Mesendoderm (in vitro differentiated cells): Measurements from ENCODE around the gene DTX1.

Experiments used
- DNase-seq: peaks from one replicate; pipeline ENCODE4 v3.0.0; 2013
- H2AK5ac ChIP-seq: 2 replicates; pipeline ENCODE4 v1.6.1; 2013; ENCODE audit warnings: low read length, inconsistent platforms
- H2BK120ac ChIP-seq: 2 replicates; pipeline ENCODE4 v1.6.1; 2013; ENCODE audit warnings: low read depth, mild to moderate bottlenecking, low read length, moderate library complexity, mixed read lengths
- H2BK15ac ChIP-seq: replicated peaks from 2 replicates; pipeline ENCODE4 v1.6.1; 2013; ENCODE audit warnings: low read depth, mild to moderate bottlenecking, moderate library complexity
- H2BK5ac ChIP-seq: 2 replicates; pipeline ENCODE4 v1.6.1; 2013; ENCODE audit warnings: low read length, inconsistent platforms
- H3K18ac ChIP-seq: 2 replicates; pipeline ENCODE4 v1.6.1; 2013; ENCODE audit warnings: mild to moderate bottlenecking, low read length, mixed read lengths
- H3K23ac ChIP-seq: one replicate; pipeline ENCODE4 v1.6.1; 2013; ENCODE audit warnings: low read length
- H3K27ac ChIP-seq: 2 replicates; pipeline ENCODE4 v1.5.1; 2013; ENCODE audit warnings: low read depth, mild to moderate bottlenecking, inconsistent platforms, low read length, moderate library complexity
- H3K27me3 ChIP-seq: 2 replicates; pipeline ENCODE4 v1.6.1; 2013; ENCODE audit warnings: low read length, control low read depth, mild to moderate bottlenecking, inconsistent platforms; ENCODE audit not compliant: insufficient read depth, poor library complexity
- H3K36me3 ChIP-seq: 2 replicates; pipeline ENCODE4 v1.6.1; 2013; ENCODE audit warnings: low read length, inconsistent platforms; ENCODE audit not compliant: control insufficient read depth, insufficient read depth
- H3K4ac ChIP-seq: one replicate; pipeline ENCODE4 v1.6.1; 2013; ENCODE audit warnings: low read depth, mild to moderate bottlenecking, low read length, moderate library complexity
- H3K4me1 ChIP-seq: 2 replicates; pipeline ENCODE4 v1.6.1; 2013; ENCODE audit warnings: low read depth, low read length, inconsistent platforms; ENCODE audit not compliant: control insufficient read depth
- H3K4me2 ChIP-seq: 2 replicates; pipeline ENCODE4 v1.6.1; 2013; ENCODE audit warnings: low read length
- H3K4me3 ChIP-seq: 2 replicates; pipeline ENCODE4 v1.5.1; 2013; ENCODE audit warnings: mild to moderate bottlenecking, low read length
- H3K56ac ChIP-seq: one replicate; pipeline ENCODE4 v1.6.1; 2013; ENCODE audit warnings: low read length
- H3K79me1 ChIP-seq: 2 replicates; pipeline ENCODE4 v1.6.1; 2013; ENCODE audit warnings: low read length, inconsistent platforms
- H3K79me2 ChIP-seq: 2 replicates; pipeline ENCODE4 v1.6.1; 2013; ENCODE audit warnings: mild to moderate bottlenecking, low read length; ENCODE audit not compliant: control insufficient read depth, insufficient read depth
- H3K9ac ChIP-seq: 2 replicates; pipeline ENCODE4 v1.6.1; 2013; ENCODE audit warnings: low read length, inconsistent platforms
- H4K5ac ChIP-seq: one replicate; pipeline ENCODE4 v1.6.1; 2013; ENCODE audit warnings: low read length
- H4K8ac ChIP-seq: one replicate; pipeline ENCODE4 v1.6.1; 2013; ENCODE audit warnings: low read depth, mild to moderate bottlenecking, control low read depth, low read length, moderate library complexity
- WGBS: extraction: QIAGEN DNeasy Blood & Tissue Kit; methylation state at CpG from one replicate; pipeline ENCODE4 v1.1.7; 2013; ENCODE audit warnings: low lambda C conversion rate, missing lambda C conversion rate; ENCODE audit not compliant: insufficient coverage; ENCODE audit errors: extremely low coverage; 5-methylcytosine and 5-hydroxymethylcytosine counted together

The DTX1 gene

GRCh38 chr12:113019025-113019424 is 37.5 kb upstream of the DTX1 start:
- Histone ChIP-seq H3K56ac (no peak overlapping the region), H2AK5ac (no peak overlapping the region), H2BK15ac (no peak overlapping the region), H3K4me2 (no peak overlapping the region), H3K27me3 (no peaks in the 10 kb centered on the region), H3K4me3 (no peak overlapping the region), H3K79me1 (no peaks in the 10 kb centered on the region), H3K9ac (no peak overlapping the region), H3K4me1 (no peaks in the 10 kb centered on the region), H3K18ac (no peak overlapping the region), H4K8ac (no peak overlapping the region), H3K4ac (no peak overlapping the region), H3K36me3 (no peaks in the 10 kb centered on the region), H3K79me2 (no peaks in the 10 kb centered on the region), H2BK120ac (no peak overlapping the region), H4K5ac (no peak overlapping the region), H3K23ac (no peak overlapping the region), H2BK5ac (no peak overlapping the region), H3K27ac (no peak overlapping the region)
- no CpG with 5 or more reads among the region's 4 CpGs for WGBS
- peak; percentile 6 for DNase-seq

DNA sequence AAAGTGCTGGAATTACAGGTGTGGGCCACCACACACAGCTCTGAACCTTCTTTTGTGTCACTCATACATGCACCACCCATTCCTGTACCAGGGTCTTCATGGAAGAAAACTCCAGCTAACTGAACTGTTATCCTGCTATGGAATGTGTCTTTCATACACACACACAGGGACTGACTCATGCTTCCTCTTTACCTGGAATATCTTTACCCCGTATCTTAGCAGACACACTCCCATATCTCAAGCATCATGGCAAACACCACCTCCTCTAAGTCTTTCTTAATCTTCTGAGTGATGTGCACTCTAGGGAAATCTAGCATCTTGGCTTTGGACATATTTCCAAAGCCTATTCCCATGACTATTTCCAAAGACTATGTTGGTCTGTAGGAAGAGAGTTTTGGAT is 35.0 kb upstream of the DTX1 start:
- no peak overlapping the region for H3K4me2 ChIP-seq
- H3K27me3 ChIP-seq = no peaks in the 10 kb centered on the region
- no peak overlapping the region for H2BK5ac ChIP-seq
- no peak overlapping the region for H2BK15ac ChIP-seq
- H4K8ac ChIP-seq = no peak overlapping the region
- H3K79me2 ChIP-seq = no peaks in the 10 kb centered on the region
- no peak overlapping the region for H3K18ac ChIP-seq
- no peak overlapping the region for H3K27ac ChIP-seq
- H3K9ac ChIP-seq = no peak overlapping the region
- H3K56ac ChIP-seq = no peak overlapping the region
- no peak overlapping the region for H4K5ac ChIP-seq
- H3K4me1 ChIP-seq = no peaks in the 10 kb centered on the region
- H3K4me3 ChIP-seq = no peak overlapping the region
- no peak overlapping the region for H2BK120ac ChIP-seq
- H3K23ac ChIP-seq = no peak overlapping the region
- DNase-seq = no peak
- no peaks in the 10 kb centered on the region for H3K79me1 ChIP-seq
- no peak overlapping the region for H2AK5ac ChIP-seq
- no CpG with 5 or more reads among the region's 1 CpG for WGBS
- no peak overlapping the region for H3K4ac ChIP-seq
- H3K36me3 ChIP-seq = no peaks in the 10 kb centered on the region

DNA sequence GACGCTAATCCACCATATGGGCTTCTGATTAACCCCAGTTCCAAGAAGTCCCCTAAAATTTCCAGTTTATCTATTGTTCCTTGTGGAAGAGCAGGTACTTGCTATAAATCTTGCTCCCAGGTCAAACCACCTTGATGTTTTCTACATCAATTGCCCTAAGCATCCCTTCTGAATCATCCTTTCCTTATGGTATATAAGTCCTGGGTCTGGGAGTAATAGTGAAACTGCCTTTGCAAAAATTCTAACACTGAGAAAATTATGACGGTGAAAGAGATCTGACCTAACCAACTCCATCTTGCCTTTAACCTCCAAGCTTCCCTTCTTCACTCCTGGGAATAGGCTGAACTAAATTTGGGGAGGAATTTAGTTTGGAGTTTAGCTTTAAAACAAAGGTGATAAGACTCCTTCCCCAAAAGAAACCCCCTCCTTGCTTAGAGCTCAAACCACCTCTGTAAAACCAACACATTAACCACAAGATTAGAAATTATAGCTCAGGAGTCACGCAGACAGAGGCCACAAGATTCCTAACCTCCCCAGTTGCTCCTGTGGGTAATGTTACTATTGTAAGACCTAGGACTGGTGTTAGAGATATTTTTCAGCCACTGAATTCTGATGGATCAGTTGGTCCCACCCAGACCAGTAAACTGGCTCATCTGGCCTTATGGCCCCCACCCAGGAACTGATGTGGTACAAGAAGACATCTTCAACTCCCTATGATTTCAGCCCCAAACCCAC is 33.8 kb upstream of the DTX1 start:
- Histone ChIP-seq H3K79me1 (no peaks in the 10 kb centered on the region), H2BK5ac (no peak overlapping the region), H3K56ac (no peak overlapping the region), H3K9ac (no peak overlapping the region), H4K5ac (no peak overlapping the region), H3K27me3 (no peaks in the 10 kb centered on the region), H3K4me1 (no peaks in the 10 kb centered on the region), H2AK5ac (no peak overlapping the region), H3K4me3 (no peak overlapping the region), H3K79me2 (no peaks in the 10 kb centered on the region), H4K8ac (no peak overlapping the region), H3K4me2 (no peak overlapping the region), H3K27ac (no peak overlapping the region), H2BK120ac (no peak overlapping the region), H2BK15ac (no peak overlapping the region), H3K23ac (no peak overlapping the region), H3K4ac (no peak overlapping the region), H3K18ac (no peak overlapping the region), H3K36me3 (no peaks in the 10 kb centered on the region)
- no peak for DNase-seq
- WGBS = no CpG with 5 or more reads among the region's 3 CpGs

- Histone ChIP-seq H2AK5ac (no peak overlapping the region), H3K9ac (no peak overlapping the region), H4K8ac (no peak overlapping the region), H3K4me2 (no peak overlapping the region), H3K18ac (no peak overlapping the region), H3K23ac (no peak overlapping the region), H2BK120ac (no peak overlapping the region), H3K4ac (no peak overlapping the region), H4K5ac (no peak overlapping the region), H3K4me1 (no peaks in the 10 kb centered on the region), H3K79me1 (no peaks in the 10 kb centered on the region), H3K27ac (no peak overlapping the region), H3K56ac (no peak overlapping the region), H3K79me2 (no peaks in the 10 kb centered on the region), H2BK5ac (no peak overlapping the region), H3K4me3 (no peak overlapping the region), H3K27me3 (no peaks in the 10 kb centered on the region), H3K36me3 (no peaks in the 10 kb centered on the region), H2BK15ac (no peak overlapping the region)
- no peak for DNase-seq
- no CpG with 5 or more reads among the region's 4 CpGs for WGBS
Observed at GRCh38 chr12:113027726-113028125, 28.8 kb upstream of the DTX1 start.

- Histone ChIP-seq H3K56ac (no peak overlapping the region), H2AK5ac (no peak overlapping the region), H3K79me2 (no peaks in the 10 kb centered on the region), H3K4me1 (no peaks in the 10 kb centered on the region), H4K8ac (no peak overlapping the region), H2BK120ac (no peak overlapping the region), H3K36me3 (no peaks in the 10 kb centered on the region), H2BK15ac (no peak overlapping the region), H2BK5ac (no peak overlapping the region), H3K23ac (no peak overlapping the region), H3K9ac (no peak overlapping the region), H3K18ac (no peak overlapping the region), H4K5ac (no peak overlapping the region), H3K79me1 (no peaks in the 10 kb centered on the region), H3K27me3 (no peaks in the 10 kb centered on the region), H3K4me2 (no peak overlapping the region), H3K27ac (no peak overlapping the region), H3K4me3 (no peak overlapping the region), H3K4ac (no peak overlapping the region)
- WGBS = no CpG with 5 or more reads among the region's 9 CpGs
- peak; percentile 87 for DNase-seq
Observed at GRCh38 chr12:113030875-113031525, 25.5 kb upstream of the DTX1 start.
